Eye (tissue), 1 donor: Measurements from ENCODE around the gene TIMM17B.

Experiments
- DNase-seq: peaks from one replicate; pipeline ENCODE4 v3.0.0-alpha.2; 2015

The TIMM17B gene

GRCh38 chrX:48918643-48919340, 21.2 kb upstream of the TIMM17B start, which contains the start of gene PIM2:
Gene PIM2 (minus strand): TSS chrX:48919024. CDS start chrX:48918834, 190 bp downstream.
- peak; percentile 93 for DNase-seq

GRCh38 chrX:48918301-48918642, 20.7 kb upstream of the TIMM17B start:
- DNase-seq = no peak

GRCh38 chrX:48917139-48918001, 19.8 kb upstream of the TIMM17B start:
- peak; percentile 96 for DNase-seq

GRCh38 chrX:48914593-48915493, 17.3 kb upstream of the TIMM17B start:
- DNase-seq = no peak

GRCh38 chrX:48913605-48914366, 16.2 kb upstream of the TIMM17B start:
- no peak for DNase-seq

GRCh38 chrX:48911412-48912182, 14.0 kb upstream of the TIMM17B start, which contains the start of gene SLC35A2:
Gene SLC35A2 (minus strand): TSS chrX:48911646. CDS start chrX:48911636, 10 bp downstream.
- DNase-seq = peak; percentile 92

GRCh38 chrX:48910926-48911411, 13.4 kb upstream of the TIMM17B start:
- no peak for DNase-seq

GRCh38 chrX:48909703-48910294, 12.2 kb upstream of the TIMM17B start:
- DNase-seq = no peak

- no peak for DNase-seq
Measured at GRCh38 chrX:48908600-48908999, 11.0 kb upstream of the TIMM17B start.

GRCh38 chrX:48905090-48905790, 7.7 kb upstream of the TIMM17B start:
- no peak for DNase-seq

- no peak for DNase-seq
Measured at GRCh38 chrX:48904626-48905025, 7.1 kb upstream of the TIMM17B start.

- DNase-seq = no peak
Measured at GRCh38 chrX:48904180-48904579, 6.6 kb upstream of the TIMM17B start.

- DNase-seq = no peak
Measured at GRCh38 chrX:48903290-48903689, 5.7 kb upstream of the TIMM17B start.

GRCh38 chrX:48902776-48903175, 5.2 kb upstream of the TIMM17B start:
- DNase-seq = no peak

GRCh38 chrX:48902135-48902534, 4.6 kb upstream of the TIMM17B start:
- DNase-seq = no peak

- no peak for DNase-seq
Measured at GRCh38 chrX:48901069-48901468, 3.5 kb upstream of the TIMM17B start.

GRCh38 chrX:48899078-48899410, 1.5 kb upstream of the TIMM17B start:
- no peak for DNase-seq

GRCh38 chrX:48897157-48897624, 377 bp downstream of the TIMM17B start:
- peak; percentile 89 for DNase-seq

GRCh38 chrX:48896611-48897011, 957 bp downstream of the TIMM17B start:
- DNase-seq = no peak

- DNase-seq = no peak
Measured at GRCh38 chrX:48894891-48895290, 2.7 kb downstream of the TIMM17B start.
